HUES48 (cell line): ENCODE data around the gene CHRNA9.

Source experiments
- H3K27ac ChIP-seq: one replicate; pipeline ENCODE4 v1.7.0; 2013; ENCODE audit warnings: low read depth, low read length, inconsistent platforms
- H3K27me3 ChIP-seq: 2 replicates; pipeline ENCODE4 v1.6.1; 2013; ENCODE audit warnings: mild to moderate bottlenecking, low read length; ENCODE audit not compliant: control insufficient read depth, insufficient read depth
- H3K36me3 ChIP-seq: 2 replicates; pipeline ENCODE4 v1.6.1; 2013; ENCODE audit warnings: low read length; ENCODE audit not compliant: control insufficient read depth, insufficient read depth
- H3K4me1 ChIP-seq: 2 replicates; pipeline ENCODE4 v1.6.1; 2013; ENCODE audit warnings: mild to moderate bottlenecking, low read length; ENCODE audit not compliant: control insufficient read depth, insufficient read depth
- H3K4me3 ChIP-seq: 2 replicates; pipeline ENCODE4 v1.5.1; 2013; ENCODE audit warnings: mild to moderate bottlenecking, low read depth, low read length
- H3K9ac ChIP-seq: 2 replicates; pipeline ENCODE4 v1.6.1; 2013; ENCODE audit warnings: mild to moderate bottlenecking, low read depth, low read length, moderate library complexity
- H3K9me3 ChIP-seq: 2 replicates; pipeline ENCODE4 v1.6.1; 2013; ENCODE audit warnings: low read length; ENCODE audit not compliant: control insufficient read depth, insufficient read depth

The CHRNA9 gene

DNA sequence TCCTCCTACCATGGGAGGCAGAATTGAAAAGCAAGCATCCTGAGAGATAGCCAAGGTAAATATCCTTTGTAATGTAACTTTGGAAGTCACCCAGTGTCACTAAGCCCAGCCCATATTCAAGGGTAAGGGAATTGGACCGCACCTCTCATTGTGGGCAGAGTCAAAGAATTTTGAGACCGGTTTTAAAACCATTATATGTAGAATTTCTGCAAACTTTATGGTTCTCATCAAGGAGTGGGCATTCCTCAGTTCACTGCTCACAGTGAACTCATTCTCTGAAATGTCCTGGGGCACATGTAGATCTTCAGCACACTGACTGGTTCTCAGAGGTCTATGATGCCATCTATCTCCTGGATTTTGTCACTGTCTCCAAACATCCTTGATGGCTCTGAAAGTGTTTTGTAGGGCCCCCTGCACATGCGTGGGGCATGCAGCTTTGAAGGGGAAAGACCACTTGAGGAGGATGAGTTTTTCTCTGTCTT lies 35.3 kb upstream of the CHRNA9 start:
- peaks cover 10% of the 10 kb centered on the region for H3K9me3 ChIP-seq
- H3K4me1 ChIP-seq: peaks cover 4% of the 10 kb centered on the region; the same call in 1 of the 2 replicates
- no peak overlapping the region for H3K4me3 ChIP-seq
- no peak overlapping the region for H3K27ac ChIP-seq
- no peaks in the 10 kb centered on the region for H3K27me3 ChIP-seq
- no peaks in the 10 kb centered on the region for H3K36me3 ChIP-seq
- no peak overlapping the region for H3K9ac ChIP-seq

DNA sequence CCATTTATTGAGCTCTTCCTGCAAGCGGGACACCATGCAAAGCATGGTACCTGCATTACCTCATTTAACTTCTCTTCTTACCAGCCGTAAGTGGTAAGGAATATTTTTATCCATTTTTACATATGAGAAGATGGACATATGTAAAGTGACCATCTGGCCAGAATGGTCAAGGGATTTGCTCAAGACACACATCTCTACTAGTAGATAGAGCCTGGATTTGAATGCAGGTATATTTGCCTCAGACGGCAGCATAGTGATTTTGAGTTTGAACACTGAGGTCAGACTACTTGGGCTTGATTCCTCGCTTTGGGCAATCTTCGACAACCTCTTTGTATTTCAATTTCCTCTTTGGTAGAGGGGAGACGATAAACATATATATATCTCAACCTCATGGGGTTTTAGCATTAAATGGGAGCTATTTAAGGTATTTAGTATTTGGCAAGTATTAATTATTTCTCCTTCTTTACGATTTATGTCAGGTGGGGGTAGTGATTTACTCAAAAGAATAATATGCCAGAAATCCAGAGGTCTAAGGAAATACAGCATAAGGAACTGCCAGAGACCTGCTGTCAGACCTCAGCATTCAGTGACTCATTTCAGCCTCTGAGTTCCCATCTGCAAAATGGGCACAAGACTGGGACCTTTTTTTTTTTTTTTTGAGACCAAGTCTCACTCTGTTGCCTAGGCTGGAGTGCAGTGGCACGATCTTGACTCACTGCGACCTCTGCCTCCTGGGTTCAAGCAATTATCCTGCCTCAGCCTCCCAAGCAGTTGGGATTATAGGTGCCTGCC lies 34.6 kb upstream of the CHRNA9 start:
- H3K9ac ChIP-seq: no peak overlapping the region
- H3K4me3 ChIP-seq: no peak overlapping the region
- no peaks in the 10 kb centered on the region for H3K27me3 ChIP-seq
- peaks cover 4% of the 10 kb centered on the region; the same call in 1 of the 2 replicates for H3K4me1 ChIP-seq
- H3K27ac ChIP-seq: no peak overlapping the region
- H3K36me3 ChIP-seq: no peaks in the 10 kb centered on the region
- H3K9me3 ChIP-seq: peaks cover 7% of the 10 kb centered on the region

DNA sequence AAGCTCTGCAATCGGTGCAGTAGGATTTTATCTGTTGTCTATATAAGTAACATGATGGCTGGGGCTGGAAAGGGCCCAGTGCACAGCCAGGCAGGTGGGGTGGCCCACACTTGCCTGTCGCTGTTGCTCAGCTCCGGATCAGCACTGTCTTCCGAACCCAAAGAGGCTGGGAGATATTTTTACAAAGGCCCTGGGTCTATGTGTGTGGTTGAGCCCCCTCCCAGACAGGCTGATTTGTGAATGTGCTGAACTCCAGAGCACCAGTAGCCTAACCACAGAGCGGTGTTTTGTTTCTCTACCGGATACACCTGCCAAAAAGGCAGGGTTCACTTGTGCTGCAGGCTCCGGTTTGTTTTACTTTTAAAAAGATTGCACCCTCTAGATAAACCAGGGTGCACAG lies 33.5 kb upstream of the CHRNA9 start:
- Histone ChIP-seq H3K9ac (no peak overlapping the region), H3K36me3 (no peaks in the 10 kb centered on the region), H3K27me3 (no peaks in the 10 kb centered on the region), H3K4me3 (no peak overlapping the region), H3K9me3 (peaks cover 7% of the 10 kb centered on the region), H3K4me1 (peaks cover 9% of the 10 kb centered on the region), H3K27ac (no peak overlapping the region)

DNA sequence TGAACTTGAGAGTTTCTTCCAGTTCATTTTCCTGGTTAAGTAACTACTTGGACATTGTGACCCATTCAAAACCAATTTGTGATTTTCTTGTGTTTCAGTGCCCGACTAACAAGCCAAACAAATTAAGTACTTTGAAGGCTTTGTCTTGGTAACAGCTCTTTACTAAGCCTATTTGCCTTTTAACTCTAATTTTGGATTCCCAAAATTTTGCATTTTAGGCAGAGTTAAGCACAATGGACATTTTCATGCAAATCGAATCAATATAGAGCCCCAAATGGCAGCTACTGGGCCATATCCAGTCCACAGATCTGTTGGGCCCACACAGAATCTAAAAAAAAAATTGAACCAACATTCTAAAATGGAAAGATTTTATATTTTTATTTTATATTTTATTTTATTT lies 31.4 kb upstream of the CHRNA9 start:
- no peaks in the 10 kb centered on the region for H3K27me3 ChIP-seq
- no peaks in the 10 kb centered on the region for H3K36me3 ChIP-seq
- no peak overlapping the region for H3K4me3 ChIP-seq
- peaks cover 7% of the 10 kb centered on the region for H3K9me3 ChIP-seq
- no peak overlapping the region for H3K9ac ChIP-seq
- no peak overlapping the region for H3K27ac ChIP-seq
- peaks cover 30% of the 10 kb centered on the region for H3K4me1 ChIP-seq

DNA sequence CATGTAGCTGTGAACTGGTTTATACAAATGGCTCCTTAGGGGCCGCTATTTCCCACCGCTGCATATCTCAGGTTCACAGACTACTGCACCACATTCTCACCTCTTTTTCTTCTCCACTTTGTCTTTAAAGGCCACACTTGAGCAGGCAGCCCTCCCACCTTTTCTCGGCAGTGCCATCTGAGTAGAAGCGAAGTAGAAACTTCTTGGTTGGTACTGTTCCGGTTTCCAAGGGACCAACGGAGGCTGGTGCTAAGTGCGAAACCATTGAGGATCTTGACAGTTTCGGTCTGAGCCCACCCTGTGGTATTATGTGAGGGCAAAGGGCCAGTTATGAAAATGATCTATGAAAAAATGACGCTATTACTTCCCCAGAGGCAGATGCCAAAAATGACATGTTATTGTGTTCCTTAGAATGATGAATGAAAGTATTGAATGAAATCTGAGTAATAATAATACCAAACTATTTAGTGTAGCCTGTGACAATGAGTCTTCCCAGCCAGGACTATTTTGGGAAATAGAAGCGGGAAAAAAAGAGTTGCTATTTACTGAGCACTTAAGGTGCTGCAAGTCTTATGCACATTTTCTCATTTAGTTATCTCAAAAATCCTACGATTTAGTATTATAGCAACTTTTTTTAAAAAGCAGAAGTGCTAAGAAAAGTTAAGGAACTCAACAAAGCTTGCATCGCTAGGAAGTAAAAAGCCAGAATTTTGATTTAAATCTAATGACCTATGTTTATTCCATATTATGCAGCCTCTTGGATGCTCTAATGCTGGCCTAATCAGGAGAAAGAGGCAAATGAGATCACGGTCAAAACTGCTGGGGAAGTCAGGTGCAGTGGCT lies 29.6 kb upstream of the CHRNA9 start:
- Histone ChIP-seq H3K27me3 (no peaks in the 10 kb centered on the region), H3K9ac (no peak overlapping the region), H3K27ac (no peak overlapping the region), H3K36me3 (no peaks in the 10 kb centered on the region), H3K4me1 (peaks cover 41% of the 10 kb centered on the region), H3K4me3 (no peak overlapping the region), H3K9me3 (peaks cover 7% of the 10 kb centered on the region)

DNA sequence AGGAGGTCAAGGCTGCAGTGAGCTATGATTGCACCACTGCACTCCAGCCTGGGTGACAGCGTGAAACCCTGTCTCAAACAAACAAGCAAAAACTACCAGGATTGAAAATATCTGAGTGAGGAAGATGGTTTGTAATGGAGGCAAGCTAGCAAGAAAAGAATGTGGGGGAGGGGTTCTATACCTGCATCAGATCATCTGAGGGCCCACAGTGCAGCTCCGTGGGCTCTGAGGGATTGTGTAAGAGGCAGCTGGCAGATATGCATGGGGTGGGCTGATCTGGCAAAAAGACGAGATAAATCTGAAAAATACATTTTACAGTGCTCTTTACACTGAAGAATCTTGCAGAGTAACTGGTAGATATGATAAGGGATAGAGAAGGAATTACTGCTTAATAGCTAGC lies 28.9 kb upstream of the CHRNA9 start:
- H3K4me3 ChIP-seq: no peak overlapping the region
- H3K9ac ChIP-seq: no peak overlapping the region

DNA sequence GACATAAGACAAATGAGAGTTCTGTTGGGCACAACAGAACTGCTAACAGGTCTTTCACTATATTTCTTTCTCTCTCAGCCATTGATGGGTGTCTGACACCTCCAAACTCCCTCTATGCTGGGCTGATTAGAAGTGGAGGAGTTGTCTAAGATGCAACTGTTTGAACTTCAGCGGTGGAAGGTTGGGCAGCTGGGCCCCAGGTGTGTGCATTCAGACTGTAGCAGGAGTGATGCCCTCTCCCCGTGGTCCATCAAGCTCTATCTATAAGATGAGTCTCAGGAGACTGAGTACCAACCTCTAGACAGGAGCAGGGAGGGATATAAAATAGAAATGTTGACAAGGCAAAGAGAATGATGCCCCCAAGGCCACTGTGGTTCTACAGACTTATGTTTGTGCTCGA lies 28.2 kb upstream of the CHRNA9 start:
- Histone ChIP-seq H3K9ac (no peak overlapping the region), H3K27ac (no peak overlapping the region), H3K4me1 (peaks cover 41% of the 10 kb centered on the region), H3K27me3 (no peaks in the 10 kb centered on the region; the same call in 1 of the 2 replicates), H3K36me3 (no peaks in the 10 kb centered on the region), H3K9me3 (peaks cover 7% of the 10 kb centered on the region), H3K4me3 (no peak overlapping the region)

More for the DNA sequence above, 28.9 kb upstream of the CHRNA9 start:
- H3K27me3 ChIP-seq: no peaks in the 10 kb centered on the region; the same call in 1 of the 2 replicates
- peaks cover 7% of the 10 kb centered on the region for H3K9me3 ChIP-seq
- peaks cover 41% of the 10 kb centered on the region for H3K4me1 ChIP-seq
- no peaks in the 10 kb centered on the region for H3K36me3 ChIP-seq
- no peak overlapping the region for H3K27ac ChIP-seq

DNA sequence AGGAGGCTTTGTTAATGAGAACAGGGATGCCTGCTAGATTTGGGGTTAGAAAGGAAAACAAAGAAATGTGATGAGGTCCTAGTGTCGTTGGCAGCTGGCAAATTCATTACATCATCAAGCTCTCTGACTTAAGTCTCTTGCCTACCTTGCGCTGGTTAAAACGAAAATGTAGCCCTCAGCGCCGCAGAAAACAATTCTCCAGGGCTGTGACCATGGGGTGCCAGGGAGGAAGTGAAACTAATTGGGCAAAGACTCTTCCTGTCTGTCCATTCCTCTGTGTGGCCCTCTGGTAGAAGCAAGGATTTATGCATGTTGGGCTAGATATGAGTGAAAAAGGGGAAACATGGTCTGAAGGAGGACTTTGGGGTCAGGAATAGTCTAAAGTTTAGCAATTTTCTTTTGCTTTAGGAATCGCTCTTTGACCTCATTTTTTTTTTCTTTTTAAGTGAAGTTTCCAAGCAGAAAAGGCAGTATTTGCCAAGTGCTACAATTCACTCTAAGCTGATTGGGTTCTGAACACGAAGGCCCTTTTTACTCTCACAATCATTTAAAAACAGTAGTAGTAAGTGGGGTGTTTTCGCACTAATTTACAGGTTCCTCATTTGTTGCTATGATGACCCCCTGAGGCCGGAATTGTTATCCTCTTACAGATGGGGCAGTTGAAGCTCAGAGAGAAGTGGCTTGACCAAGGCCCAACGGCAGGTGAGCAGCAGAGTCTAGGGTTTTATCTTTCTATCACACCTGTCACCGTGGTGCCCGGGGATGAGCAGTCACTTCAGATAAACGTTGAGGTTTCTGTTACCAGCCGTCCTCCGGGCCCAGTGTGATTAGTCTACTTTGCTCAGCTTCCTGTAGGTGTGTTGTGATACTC lies 27.3 kb upstream of the CHRNA9 start:
- H3K9me3 ChIP-seq: peaks cover 7% of the 10 kb centered on the region
- H3K27ac ChIP-seq: peak overlapping the region; percentile 86
- no peaks in the 10 kb centered on the region for H3K36me3 ChIP-seq
- no peak overlapping the region for H3K9ac ChIP-seq
- no peaks in the 10 kb centered on the region; the same call in 1 of the 2 replicates for H3K27me3 ChIP-seq
- H3K4me3 ChIP-seq: no peak overlapping the region
- peaks cover 41% of the 10 kb centered on the region for H3K4me1 ChIP-seq

DNA sequence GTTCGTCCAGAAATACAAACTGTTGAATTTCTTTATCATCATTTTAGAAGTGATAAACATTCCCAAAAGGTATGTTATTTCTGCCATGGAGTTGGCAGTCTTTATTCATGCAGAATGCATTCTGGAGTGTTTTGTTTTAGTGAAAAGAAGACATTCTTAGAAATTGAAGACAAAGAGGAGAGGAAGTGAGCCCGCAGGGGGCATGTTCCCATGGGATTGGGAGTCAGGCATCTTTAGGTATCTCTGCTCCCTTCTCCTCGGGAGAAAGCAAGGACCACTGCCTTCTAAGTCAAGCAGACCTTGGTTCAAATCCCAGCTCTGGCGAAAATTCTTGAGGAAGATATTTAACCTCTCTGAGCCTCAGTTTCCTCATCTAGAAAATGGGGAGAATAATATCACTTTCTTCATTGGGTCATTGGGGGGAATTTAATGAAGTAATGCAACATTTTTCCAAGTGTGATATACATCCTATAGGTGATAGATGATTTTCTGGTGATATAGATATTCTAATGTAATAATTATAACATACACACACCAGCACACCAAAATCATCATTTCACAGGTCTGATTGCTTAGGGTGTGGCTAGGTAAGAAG lies 26.5 kb upstream of the CHRNA9 start:
- peaks cover 40% of the 10 kb centered on the region for H3K4me1 ChIP-seq
- H3K27ac ChIP-seq: peak overlapping the region; percentile 86
- no peaks in the 10 kb centered on the region for H3K36me3 ChIP-seq

DNA sequence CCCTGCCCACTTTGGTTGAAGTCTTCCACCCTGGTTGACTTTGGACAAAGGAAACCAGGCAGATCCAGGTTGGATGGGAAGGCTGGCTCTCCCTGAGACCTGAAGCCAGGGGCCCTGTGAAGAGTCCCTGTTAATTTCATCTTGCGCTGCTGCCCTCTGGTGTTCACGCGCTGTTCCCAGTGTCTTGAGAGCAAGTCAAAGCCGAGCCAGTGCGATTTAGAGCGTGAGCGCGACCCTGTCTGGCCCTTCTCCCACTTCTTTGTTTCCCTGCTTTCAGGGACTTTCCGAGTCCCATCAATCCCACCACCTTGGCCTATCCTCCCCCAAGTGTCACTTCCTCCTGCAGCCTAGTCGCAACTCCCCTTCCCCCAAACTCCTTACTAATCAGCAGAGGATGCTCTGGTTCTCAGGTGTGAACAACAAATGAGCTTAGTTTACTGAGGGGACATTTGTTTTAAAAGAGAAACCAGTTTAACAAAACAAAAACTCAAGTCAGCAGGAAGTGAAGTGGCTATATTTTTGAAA lies 25.8 kb upstream of the CHRNA9 start:
- peaks cover 37% of the 10 kb centered on the region for H3K4me1 ChIP-seq
- no peaks in the 10 kb centered on the region for H3K36me3 ChIP-seq
- H3K27ac ChIP-seq: peak overlapping the region; percentile 86
- H3K9me3 ChIP-seq: peaks cover 7% of the 10 kb centered on the region
- H3K9ac ChIP-seq: peak overlapping the region; percentile 9; the same call in 1 of the 2 replicates
- H3K27me3 ChIP-seq: no peaks in the 10 kb centered on the region; the same call in 1 of the 2 replicates
- no peak overlapping the region for H3K4me3 ChIP-seq

More for the DNA sequence above, 26.5 kb upstream of the CHRNA9 start:
- no peak overlapping the region; the same call in 1 of the 2 replicates for H3K9ac ChIP-seq
- H3K4me3 ChIP-seq: no peak overlapping the region
- H3K9me3 ChIP-seq: peaks cover 7% of the 10 kb centered on the region
- no peaks in the 10 kb centered on the region; the same call in 1 of the 2 replicates for H3K27me3 ChIP-seq
